ENCODE data around the gene NPS. TPM values are rescaled to one million over a fixed set of nuclear protein-coding genes. Genes with fewer than 3 reads are reported as not detected.

Gene NPS
- polyA plus RNA-seq (2011; rRNA removed) = not detected in 2 replicates
- not detected in 2 replicates for polyA plus RNA-seq (2012; cell fraction: cytosol; rRNA removed)
- polyA plus RNA-seq (2012; cell fraction: nucleus; rRNA removed) = not detected in 2 replicates
- polyA plus RNA-seq (2017; fragmentation: RNase III; extraction: RNeasy Plus Mini Kit Qiagen cat#74134 plus additional on column Dnase treatment) = not detected in 3 replicates
- polyA minus RNA-seq (2011; rRNA and poly(A)+ RNA removed) = not detected in 2 replicates

GRCh38 chr10:127549009-127549408 lies at the start of gene NPS:
NPS (plus strand) TSS chr10:127549309; CDS start chr10:127549369, 60 bp downstream.
- Histone ChIP-seq H3K4me2 (no peak within 1 kb of the TSS), H3K4me3 (no peak within 1 kb of the TSS), H3K27ac (no peak within 1 kb of the TSS), H3K9me3 (0 out of 3 replicates have a peak, but pooled peaks cover 3% of the 10 kb centered on the region), H3K4me1 (no peaks in the 10 kb centered on the region)
- CTCF ChIA-PET = no interaction called here
- DNase-seq (ENCODE audit: low read depth in 1 of 2, low spot score in 1 of 2) (no peak), ATAC-seq (no peak), FAIRE-seq (no peak)
- TF ChIP-seq CHD2 (IDR thresholded peaks at IDR 0.05; ENCODE audit: low read length, partially characterized antibody) (no peak), RARB (CRISPR knock-in tag; IDR thresholded peaks at IDR 0.05) (no peak), JUN (IDR thresholded peaks at IDR 0.05) (no peak), USF2 (IDR thresholded peaks at IDR 0.05) (no peak), RNF2 (IDR thresholded peaks at IDR 0.05; ENCODE audit: borderline replicate concordance, low read depth) (no peak)
- WGBS (ENCODE audit: missing lambda C conversion rate) = 4% methylated on average over 4 of the region's 4 CpGs
- POLR2A ChIA-PET = no interaction called here

GRCh38 chr10:127500127-127500526 lies 49.0 kb upstream of the NPS start:
- H3K27ac ChIP-seq = no peak overlapping the region
- TF ChIP-seq USF2 (IDR thresholded peaks at IDR 0.05) = no peak
- no peak for TF ChIP-seq ZSCAN20 (CRISPR knock-in tag; IDR thresholded peaks at IDR 0.05)
- TF ChIP-seq E2F6 (IDR thresholded peaks at IDR 0.05; ENCODE audit: borderline replicate concordance, low read depth) = no peak
- no peak for TF ChIP-seq NR3C1 (IDR thresholded peaks at IDR 0.05)
- no peak for TF ChIP-seq HOXA7 (CRISPR knock-in tag; IDR thresholded peaks at IDR 0.05)
- TF ChIP-seq PHF8 (IDR thresholded peaks at IDR 0.05; ENCODE audit: borderline replicate concordance, low read depth) = no peak
- no peak; the same call in 1 of the 2 replicates for TF ChIP-seq CBX8 (IDR thresholded peaks at IDR 0.05)
- no peak for TF ChIP-seq RARB (CRISPR knock-in tag; IDR thresholded peaks at IDR 0.05)
- no peak for TF ChIP-seq JUNB (IDR thresholded peaks at IDR 0.05)
- TF ChIP-seq POLR2AphosphoS2 (conservative IDR thresholded peaks at IDR 0.05; ENCODE audit: low read length) = no peak
- TF ChIP-seq FOSB (CRISPR knock-in tag; IDR thresholded peaks at IDR 0.05) = no peak

GRCh38 chr10:127506094-127506493 lies 43.0 kb upstream of the NPS start:
- ATAC-seq (no peak), DNase-seq (ENCODE audit: low read depth in 1 of 2, low spot score in 1 of 2) (no peak), FAIRE-seq (no peak)
- H3K9me3 ChIP-seq = no peaks in the 10 kb centered on the region
- no peak overlapping the region for H3K4me2 ChIP-seq
- ChIA-PET CTCF (no interaction called here), POLR2A (no interaction called here)
- TF ChIP-seq CEBPB (IDR thresholded peaks at IDR 0.05) (no peak), TFCP2L1 (CRISPR knock-in tag; IDR thresholded peaks at IDR 0.05) (no peak), NFE2L2 (conservative IDR thresholded peaks at IDR 0.05; ENCODE audit: low read length) (no peak), RAD21 (conservative IDR thresholded peaks at IDR 0.05 in 1 of 2, IDR thresholded peaks at IDR 0.05 in 1 of 2) (no peak), HOXB5 (CRISPR knock-in tag; IDR thresholded peaks at IDR 0.05) (no peak), PHF8 (IDR thresholded peaks at IDR 0.05; ENCODE audit: borderline replicate concordance, low read depth) (no peak)
- no peak overlapping the region for H3K27ac ChIP-seq
- 57% methylated on average over 9 of the region's 9 CpGs for WGBS (ENCODE audit: missing lambda C conversion rate)
- no peak overlapping the region for H3K4me3 ChIP-seq
- H3K4me1 ChIP-seq = no peaks in the 10 kb centered on the region

More at GRCh38 chr10:127500127-127500526, 49.0 kb upstream of the NPS start:
- CTCF ChIA-PET = no interaction called here
- no peaks in the 10 kb centered on the region for H3K4me1 ChIP-seq
- ATAC-seq = no peak
- H3K4me3 ChIP-seq = no peak overlapping the region
- H3K9me3 ChIP-seq = no peaks in the 10 kb centered on the region
- no peak overlapping the region for H3K4me2 ChIP-seq
- FAIRE-seq = no peak
- POLR2A ChIA-PET = no interaction called here
- no peak for DNase-seq (ENCODE audit: low read depth in 1 of 2, low spot score in 1 of 2)
- 21% methylated on average over 8 of the region's 8 CpGs for WGBS (ENCODE audit: missing lambda C conversion rate)

Measured in A549 (cell line).